ENCODE results near the gene AMDHD1.

DNA sequence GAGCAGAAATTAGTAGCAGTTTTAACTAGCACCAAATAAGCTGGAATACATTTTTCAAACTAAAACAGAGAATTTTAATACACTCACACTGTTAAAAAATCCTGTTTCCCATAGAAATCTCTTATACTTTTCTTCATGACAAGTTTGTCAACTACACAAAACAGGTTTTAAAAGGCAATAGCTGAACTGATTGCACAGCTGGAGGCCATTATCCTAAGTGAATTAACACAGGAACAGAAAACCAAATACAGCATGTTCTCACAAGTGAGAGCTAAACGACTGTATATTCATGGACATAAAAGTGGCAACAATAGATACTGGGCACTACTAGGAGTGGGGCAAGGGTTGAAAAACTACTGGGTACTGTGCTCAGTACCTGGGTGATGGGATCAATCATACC, 64.6 kb downstream of the AMDHD1 start:
- TF ChIP-seq, protein P1, sequence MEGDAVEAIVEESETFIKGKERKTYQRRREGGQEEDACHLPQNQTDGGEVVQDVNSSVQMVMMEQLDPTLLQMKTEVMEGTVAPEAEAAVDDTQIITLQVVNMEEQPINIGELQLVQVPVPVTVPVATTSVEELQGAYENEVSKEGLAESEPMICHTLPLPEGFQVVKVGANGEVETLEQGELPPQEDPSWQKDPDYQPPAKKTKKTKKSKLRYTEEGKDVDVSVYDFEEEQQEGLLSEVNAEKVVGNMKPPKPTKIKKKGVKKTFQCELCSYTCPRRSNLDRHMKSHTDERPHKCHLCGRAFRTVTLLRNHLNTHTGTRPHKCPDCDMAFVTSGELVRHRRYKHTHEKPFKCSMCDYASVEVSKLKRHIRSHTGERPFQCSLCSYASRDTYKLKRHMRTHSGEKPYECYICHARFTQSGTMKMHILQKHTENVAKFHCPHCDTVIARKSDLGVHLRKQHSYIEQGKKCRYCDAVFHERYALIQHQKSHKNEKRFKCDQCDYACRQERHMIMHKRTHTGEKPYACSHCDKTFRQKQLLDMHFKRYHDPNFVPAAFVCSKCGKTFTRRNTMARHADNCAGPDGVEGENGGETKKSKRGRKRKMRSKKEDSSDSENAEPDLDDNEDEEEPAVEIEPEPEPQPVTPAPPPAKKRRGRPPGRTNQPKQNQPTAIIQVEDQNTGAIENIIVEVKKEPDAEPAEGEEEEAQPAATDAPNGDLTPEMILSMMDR (conservative IDR thresholded peaks at IDR 0.05 in 1 of 2, IDR thresholded peaks at IDR 0.05 in 1 of 2; ENCODE audit: low read depth in 1 of 2, low read length in 2 of 2) = no peak
- TF ChIP-seq EZH2 (IDR thresholded peaks at IDR 0.05; ENCODE audit: low read length, missing control alignments) = no peak

Measured in fibroblast of lung (primary cell).